ENCODE measurements around the gene SLC38A1.

The SLC38A1 gene

GRCh38 chr12:46230306-46230705, 38.5 kb downstream of the SLC38A1 start:
- no peak for DNase-seq

DNA sequence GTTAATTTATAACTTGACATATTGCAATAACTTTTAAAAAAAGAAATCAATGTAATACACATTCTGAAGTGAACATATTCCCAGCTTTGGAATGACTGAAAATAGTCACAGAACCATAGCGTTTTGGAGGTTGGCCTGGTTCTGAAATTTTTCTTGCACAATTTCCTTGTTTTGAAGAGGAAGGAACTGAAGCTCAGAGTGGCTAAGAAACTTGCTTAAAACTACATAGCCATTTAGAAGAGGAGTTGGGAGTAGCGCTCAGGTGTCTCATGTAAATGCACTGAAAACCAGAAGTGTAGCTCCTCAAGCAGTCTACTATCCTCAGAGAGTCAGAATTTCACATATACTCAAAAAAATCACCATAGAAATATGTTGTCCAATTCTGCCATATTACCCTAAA, 41.2 kb downstream of the SLC38A1 start:
- no peak for DNase-seq

DNA sequence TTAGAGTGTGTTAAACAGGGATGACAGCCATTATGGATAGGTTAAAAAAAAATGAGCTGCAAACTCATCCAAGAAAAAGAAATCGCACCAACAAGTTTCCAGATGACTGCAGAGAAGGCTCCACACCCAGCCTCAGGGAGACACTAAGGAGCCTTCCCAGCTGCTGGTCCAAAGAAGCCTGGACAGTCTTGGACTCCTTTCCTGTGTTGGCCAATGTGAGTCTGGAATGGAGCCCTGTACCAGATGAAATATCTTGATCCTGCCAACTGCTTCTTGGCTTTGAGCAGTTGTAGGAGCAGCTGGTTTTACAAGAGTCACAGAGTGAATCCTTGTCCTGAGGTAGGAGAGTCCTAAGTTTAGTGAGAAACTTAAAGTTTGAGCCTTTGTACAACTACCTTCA, 44.5 kb downstream of the SLC38A1 start:
- no peak for DNase-seq

DNA sequence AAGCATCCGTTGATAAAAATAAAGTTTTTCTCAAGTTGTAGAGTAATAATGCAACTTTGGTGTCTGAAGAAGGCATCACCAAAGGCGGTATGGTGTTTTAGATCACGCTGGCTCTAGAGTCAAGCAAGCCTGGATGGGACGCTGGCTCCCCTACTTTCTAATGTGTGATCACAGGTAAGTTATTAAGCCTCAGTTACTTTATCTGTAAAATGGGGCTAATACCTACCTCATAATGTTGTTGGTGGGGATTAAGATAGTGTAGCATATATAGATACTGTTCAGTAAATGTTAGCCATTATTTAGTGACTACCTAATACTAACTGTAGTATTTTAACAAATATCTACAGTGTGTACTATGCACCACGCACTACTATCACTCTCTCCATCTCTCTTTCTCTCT, 45.8 kb downstream of the SLC38A1 start:
- DNase-seq: no peak

GRCh38 chr12:46222636-46223035, 46.2 kb downstream of the SLC38A1 start:
- DNase-seq: no peak

- no peak for DNase-seq
Measured at GRCh38 chr12:46221255-46222128, 47.4 kb downstream of the SLC38A1 start.

GRCh38 chr12:46219877-46220655, 48.8 kb downstream of the SLC38A1 start:
- DNase-seq: peak; percentile 7

DNA sequence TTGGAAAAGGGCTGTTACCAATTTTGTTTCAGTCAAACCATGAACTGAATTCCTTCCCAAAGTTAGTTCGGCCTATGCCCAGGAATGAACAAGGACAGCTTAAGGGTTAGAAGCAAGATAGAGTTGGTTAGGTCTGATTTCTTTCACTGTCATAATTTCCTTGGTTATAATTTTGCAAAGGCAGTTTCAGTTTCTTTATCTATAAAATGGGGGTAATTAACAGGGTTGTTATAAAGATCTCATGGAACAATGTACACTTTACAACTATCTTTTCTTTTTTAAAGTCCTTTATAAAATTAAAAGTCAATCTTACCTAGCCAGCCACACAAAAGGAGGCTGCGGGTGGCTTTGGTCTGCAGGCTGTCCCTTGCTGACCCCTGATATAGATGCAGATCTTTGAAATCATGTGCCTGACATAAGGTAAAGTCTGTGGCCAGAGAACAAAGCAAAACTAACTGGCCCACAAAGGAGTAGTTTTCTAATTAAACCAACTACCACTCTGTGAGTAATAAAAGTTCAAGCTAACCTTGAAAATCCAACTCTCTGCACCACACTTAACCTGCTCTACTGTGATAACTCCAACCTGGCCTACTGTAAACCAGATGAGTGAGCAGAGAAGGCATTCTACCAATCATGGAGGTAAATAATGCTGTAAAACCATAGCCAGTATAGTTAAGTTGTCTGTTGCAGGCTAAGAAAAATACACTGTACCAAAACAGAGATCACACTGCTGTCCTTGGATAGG, 49.5 kb downstream of the SLC38A1 start:
- no peak for DNase-seq

GRCh38 chr12:46218322-46219095, 50.3 kb downstream of the SLC38A1 start:
- DNase-seq: no peak

DNA sequence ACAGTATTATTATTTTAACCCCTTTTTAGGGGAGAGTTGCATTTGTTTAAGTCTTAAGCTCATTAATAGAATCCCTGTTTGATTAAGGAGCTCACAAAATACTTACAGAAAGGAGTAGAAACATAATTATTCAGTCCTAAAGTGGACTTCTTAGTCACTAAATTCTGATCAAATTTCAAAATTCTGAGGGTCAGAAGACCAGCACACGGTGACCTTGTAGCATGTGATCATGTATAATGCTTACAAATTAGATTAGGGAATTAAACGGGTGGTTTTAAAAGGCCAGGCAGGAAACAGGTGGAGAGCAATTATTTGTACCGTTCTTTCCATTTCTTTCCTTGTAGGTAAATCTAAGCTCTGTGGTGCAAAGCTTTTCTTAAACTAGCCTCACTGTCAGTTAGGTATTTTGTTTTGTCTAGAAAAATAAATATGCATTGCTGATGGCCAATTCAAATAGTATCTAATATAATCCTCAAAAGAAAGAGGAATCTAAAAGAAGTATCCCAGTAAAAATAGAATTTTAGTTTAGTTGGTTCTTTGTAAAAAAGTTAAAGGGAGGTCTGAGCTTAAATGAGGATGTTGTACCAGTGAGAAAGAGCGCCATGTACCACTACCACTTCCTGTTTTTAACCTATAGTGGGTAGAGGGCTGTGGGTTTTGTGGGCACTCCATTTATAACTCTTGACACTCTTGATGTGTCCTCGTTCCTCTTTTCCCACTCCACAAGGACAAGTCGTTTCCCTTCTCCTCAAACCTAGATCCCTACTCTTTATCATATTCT, 51.1 kb downstream of the SLC38A1 start:
- DNase-seq: no peak

DNA sequence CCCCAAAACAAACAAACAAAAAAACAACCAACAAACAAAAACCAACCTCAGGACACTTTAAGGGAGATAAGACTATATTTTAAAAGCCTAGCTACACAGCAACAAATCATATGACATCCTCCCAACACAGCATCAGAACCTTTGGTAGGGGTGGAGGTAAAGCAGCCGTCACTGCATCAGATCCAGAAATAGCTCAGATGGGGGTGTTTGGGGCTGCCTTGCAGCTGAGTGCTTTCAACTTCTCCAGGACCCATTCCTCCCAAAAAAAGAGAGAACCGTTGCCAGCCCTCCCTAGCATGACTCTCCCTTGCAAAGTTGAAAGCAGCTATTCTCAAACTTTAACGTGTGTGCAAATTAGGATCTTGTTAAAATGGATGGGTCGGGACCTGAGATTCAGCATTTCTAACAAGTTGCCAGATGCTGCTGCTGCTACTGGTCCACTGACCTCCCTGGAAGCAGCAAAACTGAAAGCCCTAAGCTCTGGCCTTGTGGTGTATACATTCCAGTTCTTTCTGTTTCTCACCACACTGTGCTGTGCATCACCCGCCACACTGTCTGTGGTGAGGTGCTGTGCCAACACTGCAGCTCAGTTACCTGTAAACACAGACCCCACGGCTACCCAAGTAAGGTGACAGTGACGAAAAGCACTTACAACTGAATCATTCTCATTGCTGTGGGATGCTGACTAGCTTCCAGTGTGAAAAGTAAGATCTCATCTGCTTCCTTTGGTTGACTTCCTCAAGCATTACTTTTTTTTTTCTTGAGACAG, 54.0 kb downstream of the SLC38A1 start:
- no peak for DNase-seq

DNA sequence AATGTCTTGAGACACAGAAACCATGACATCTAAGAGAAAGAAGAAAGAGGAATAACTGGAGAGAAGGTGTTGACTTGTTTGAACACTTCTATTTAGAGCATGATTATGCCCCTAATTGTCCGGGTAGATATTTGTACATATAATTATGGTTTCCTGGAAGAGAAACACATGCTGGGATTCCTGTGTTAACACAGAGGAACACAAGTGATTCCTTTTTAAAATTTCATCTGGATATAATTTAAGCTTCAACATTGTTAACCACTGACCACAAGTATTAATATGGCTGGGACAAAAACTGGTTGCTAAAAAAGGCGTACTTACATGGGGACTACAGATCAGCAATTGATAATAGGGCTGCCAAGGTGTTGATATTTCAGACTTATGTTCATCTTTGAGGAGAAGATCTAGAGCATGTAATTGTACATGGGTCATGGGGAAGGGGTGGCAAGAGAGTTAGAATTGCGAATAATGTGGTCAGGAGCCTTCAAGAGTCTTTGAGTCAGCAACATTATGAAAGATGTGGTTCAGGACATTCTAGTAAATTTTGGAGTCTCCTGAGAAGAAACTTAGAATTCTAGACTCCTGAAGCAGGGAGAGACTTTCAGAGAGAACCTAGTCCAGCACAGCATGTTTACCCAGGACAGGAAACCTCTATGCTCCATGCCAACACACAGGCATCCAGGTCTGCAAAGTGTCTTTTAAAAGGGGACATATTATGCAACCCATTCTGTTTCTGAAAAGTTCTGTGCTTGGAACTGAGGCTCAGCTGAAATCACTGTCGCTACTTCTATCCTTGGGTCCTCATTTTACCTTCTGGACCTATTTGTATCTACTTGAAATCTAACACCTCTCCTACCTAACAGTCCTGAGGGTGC, 56.5 kb downstream of the SLC38A1 start:
- no peak for DNase-seq

- no peak for DNase-seq
Measured at GRCh38 chr12:46210873-46211439, 57.9 kb downstream of the SLC38A1 start.

DNA sequence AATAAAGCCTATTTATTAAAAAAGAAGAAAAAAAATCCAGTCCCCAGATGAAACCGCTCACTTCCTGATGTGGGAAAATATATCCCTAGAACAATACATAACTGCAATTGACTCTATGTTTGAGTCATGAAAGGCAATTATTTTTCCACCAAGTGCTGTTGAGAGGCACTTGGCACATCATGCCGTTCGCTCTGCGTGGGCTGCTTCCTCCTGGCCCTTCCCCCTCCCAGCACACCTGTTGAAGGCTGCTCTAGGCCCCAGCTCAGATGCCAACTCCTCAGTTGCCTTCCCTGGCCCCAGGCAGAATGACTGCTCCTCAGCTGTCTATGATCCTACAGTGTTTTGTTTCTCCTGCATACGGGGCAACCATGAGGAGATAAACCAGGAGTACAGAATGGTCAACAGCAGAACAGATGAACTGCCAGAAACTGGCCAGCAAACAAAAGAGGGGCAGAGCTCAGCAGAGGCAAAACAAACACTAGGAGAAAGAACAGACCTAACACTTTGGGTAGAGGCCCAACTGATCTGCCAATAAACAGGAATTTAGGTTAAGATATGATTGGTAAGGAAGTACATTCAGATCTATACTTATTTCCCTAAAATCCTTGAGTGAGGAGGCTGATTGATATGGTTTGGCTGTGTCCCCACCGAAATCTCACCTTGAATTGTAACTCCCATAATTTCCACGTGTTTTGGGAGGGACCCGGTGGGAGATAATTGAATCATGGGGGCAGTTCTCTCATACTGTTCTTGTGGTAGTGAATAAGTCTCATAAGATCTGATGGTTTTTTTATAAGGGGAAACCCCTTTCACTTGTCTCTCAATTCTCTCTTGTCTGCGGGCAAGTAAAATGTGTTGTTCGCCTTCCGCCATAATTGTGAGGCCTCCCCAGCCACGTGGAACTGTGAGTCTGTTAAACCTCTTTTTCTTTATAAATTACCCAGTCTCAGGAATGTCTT, 58.6 kb downstream of the SLC38A1 start:
- no peak for DNase-seq

- no peak for DNase-seq
Measured at GRCh38 chr12:46209170-46209569, 59.7 kb downstream of the SLC38A1 start.

- no peak for DNase-seq
Measured at GRCh38 chr12:46208370-46208769, 60.5 kb downstream of the SLC38A1 start.

DNA sequence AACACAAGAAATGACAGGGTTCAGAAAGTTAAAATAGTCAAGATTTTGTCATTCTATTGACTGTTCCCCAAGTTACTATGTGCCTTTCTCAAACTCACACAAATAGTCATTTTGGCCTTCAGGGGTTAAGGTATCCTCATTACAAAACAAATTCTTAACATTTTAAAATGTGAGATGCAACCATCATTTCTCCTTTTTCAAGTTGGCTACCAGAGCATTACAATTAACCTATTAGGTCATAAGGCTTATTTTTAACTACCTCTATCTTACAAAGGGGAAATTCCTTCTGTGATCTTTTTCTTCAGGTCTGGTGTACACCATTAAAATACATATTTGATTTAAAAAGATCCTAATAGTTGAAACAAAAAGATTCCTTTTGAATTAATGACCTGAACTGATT, 61.2 kb downstream of the SLC38A1 start:
- no peak for DNase-seq

GRCh38 chr12:46206471-46206870, 62.4 kb downstream of the SLC38A1 start:
- no peak for DNase-seq
